Fibroblast of lung (primary cell): ENCODE data around the gene CCNB1. TPM values are rescaled to one million over a fixed set of nuclear protein-coding genes. Genes with fewer than 3 reads are reported as not detected.

ENCODE experiments used
- DNase-seq, 2 donors: peaks; one replicate each; pipeline versions ENCODE4 v3.0.0 to v3.0.0-alpha.2; 2010; ENCODE audit warnings: low read depth in 2 of 2
- H2AFZ ChIP-seq: 2 replicates; pipeline ENCODE4 v1.5.1; 2012; ENCODE audit warnings: low read length, control low read depth, inconsistent platforms
- H3K27ac ChIP-seq: 2 replicates; pipeline ENCODE4 v1.5.1; 2011; ENCODE audit warnings: low read length, control low read depth; ENCODE audit not compliant: insufficient read depth
- H3K27me3 ChIP-seq: 2 replicates; pipeline ENCODE4 v1.5.1; 2011; ENCODE audit warnings: mild to moderate bottlenecking, low read length; ENCODE audit not compliant: control insufficient read depth, insufficient read depth
- H3K36me3 ChIP-seq: 2 replicates; pipeline ENCODE4 v1.5.1; 2011; ENCODE audit warnings: low read length; ENCODE audit not compliant: control insufficient read depth, insufficient read depth
- H3K4me1 ChIP-seq: 2 replicates; pipeline ENCODE4 v1.5.1; 2011; ENCODE audit warnings: low read length; ENCODE audit not compliant: control insufficient read depth, insufficient read depth; ENCODE audit errors: extremely low read depth
- H3K4me2 ChIP-seq: 2 replicates; pipeline ENCODE4 v1.5.1; 2011; ENCODE audit warnings: low read length, control low read depth; ENCODE audit not compliant: insufficient read depth; ENCODE audit errors: extremely low read depth
- H3K4me3 ChIP-seq, 4 experiments: fragments of 200-600 bp in 1 of 4; sonication (generic) in 1 of 4; replicated peaks in 1 of 4; 2 replicates each; pipeline ENCODE4 v1.5.1; 2011 to 2016; ENCODE audit warnings: low read length in 4 of 4, low read depth in 3 of 4, mild to moderate bottlenecking in 3 of 4, control low read depth in 2 of 4, inconsistent platforms in 1 of 4, mixed read lengths in 1 of 4; ENCODE audit not compliant: insufficient read depth in 1 of 4; ENCODE audit errors: control extremely low read depth in 1 of 4
- H3K79me2 ChIP-seq: 2 replicates; pipeline ENCODE4 v1.5.1; 2012; ENCODE audit warnings: mild to moderate bottlenecking, low read length, inconsistent platforms; ENCODE audit not compliant: control insufficient read depth, insufficient read depth
- H3K9ac ChIP-seq: 2 replicates; pipeline ENCODE4 v1.5.1; 2011; ENCODE audit warnings: mild to moderate bottlenecking, low read length, control low read depth; ENCODE audit not compliant: insufficient read depth
- H3K9me3 ChIP-seq: 2 replicates; pipeline ENCODE4 v1.5.1; 2012; ENCODE audit warnings: low read depth, low read length; ENCODE audit not compliant: control insufficient read depth, insufficient read depth
- H4K20me1 ChIP-seq: 2 replicates; pipeline ENCODE4 v1.5.1; 2011; ENCODE audit warnings: low read length; ENCODE audit not compliant: control insufficient read depth, insufficient read depth; ENCODE audit errors: extremely low read depth
- EZH2 ChIP-seq: IDR thresholded peaks from 2 replicates; pipeline ENCODE4 v1.5.1; 2012; ENCODE audit warnings: low read length, control low read depth, mild to moderate bottlenecking; ENCODE audit errors: missing control alignments
- polyA plus RNA-seq, 2 donors: library from polyadenylated mRNA; depleted of rRNA in 1 of 2; stranded (reverse) in 1 of 2; unstranded in 1 of 2; fragments of >200 nt; gene quantifications; 2 replicates each; pipeline ENCODE4 v1.2.1, GENCODE V29; 2011 to 2012; ENCODE audit warnings: missing spikeins in 1 of 2
- total RNA-seq: library from RNA; depleted of rRNA; stranded (reverse); fragments of >200 nt; gene quantifications from 2 replicates; pipeline ENCODE4 v1.2.1, GENCODE V29; 2014
- TF ChIP-seq, protein P1 (sequence below), 2 donors: IDR thresholded peaks in 1 of 2; conservative IDR thresholded peaks in 1 of 2; 1 replicate in 1 of 2; 2 replicates in 1 of 2; pipeline ENCODE4 v1.5.1; 2011 to 2012; ENCODE audit warnings: low read length in 2 of 2, control low read depth in 1 of 2, inconsistent platforms in 1 of 2, low read depth in 1 of 2, mild to moderate bottlenecking in 1 of 2

Gene CCNB1
- total and polyA plus RNA-seq, 2 donors (not counting 1 experiment from before 2014, with no cell fraction given) = 46.8 to 74.3 TPM

DNA sequence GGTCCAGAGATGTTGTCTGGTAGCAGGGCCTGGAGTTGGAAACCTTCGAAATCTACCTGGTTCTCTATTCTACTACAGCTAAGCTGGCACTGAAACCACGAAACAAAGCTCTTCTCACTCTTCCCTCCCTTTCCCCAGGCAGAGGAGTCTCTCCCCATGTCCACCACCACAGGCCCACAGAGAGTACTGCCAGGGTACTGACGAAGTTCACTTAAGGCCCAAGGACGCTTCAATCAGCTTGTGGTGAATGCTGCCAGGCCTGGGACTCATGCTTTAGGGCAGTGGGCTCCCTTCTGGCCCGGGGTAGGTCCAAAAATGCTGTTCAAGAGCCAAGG, 17.3 kb upstream of the CCNB1 start:
- no peak for DNase-seq
- Histone ChIP-seq H3K4me3 (no peak overlapping the region), H3K9me3 (no peaks in the 10 kb centered on the region), H3K4me1 (no peaks in the 10 kb centered on the region), H3K4me2 (no peak overlapping the region), H3K27ac (no peak overlapping the region), H3K36me3 (no peaks in the 10 kb centered on the region), H4K20me1 (no peaks in the 10 kb centered on the region), H3K9ac (no peak overlapping the region), H3K79me2 (no peaks in the 10 kb centered on the region), H2AFZ (no peak overlapping the region), H3K27me3 (no peaks in the 10 kb centered on the region)
- TF ChIP-seq, protein P1, sequence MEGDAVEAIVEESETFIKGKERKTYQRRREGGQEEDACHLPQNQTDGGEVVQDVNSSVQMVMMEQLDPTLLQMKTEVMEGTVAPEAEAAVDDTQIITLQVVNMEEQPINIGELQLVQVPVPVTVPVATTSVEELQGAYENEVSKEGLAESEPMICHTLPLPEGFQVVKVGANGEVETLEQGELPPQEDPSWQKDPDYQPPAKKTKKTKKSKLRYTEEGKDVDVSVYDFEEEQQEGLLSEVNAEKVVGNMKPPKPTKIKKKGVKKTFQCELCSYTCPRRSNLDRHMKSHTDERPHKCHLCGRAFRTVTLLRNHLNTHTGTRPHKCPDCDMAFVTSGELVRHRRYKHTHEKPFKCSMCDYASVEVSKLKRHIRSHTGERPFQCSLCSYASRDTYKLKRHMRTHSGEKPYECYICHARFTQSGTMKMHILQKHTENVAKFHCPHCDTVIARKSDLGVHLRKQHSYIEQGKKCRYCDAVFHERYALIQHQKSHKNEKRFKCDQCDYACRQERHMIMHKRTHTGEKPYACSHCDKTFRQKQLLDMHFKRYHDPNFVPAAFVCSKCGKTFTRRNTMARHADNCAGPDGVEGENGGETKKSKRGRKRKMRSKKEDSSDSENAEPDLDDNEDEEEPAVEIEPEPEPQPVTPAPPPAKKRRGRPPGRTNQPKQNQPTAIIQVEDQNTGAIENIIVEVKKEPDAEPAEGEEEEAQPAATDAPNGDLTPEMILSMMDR (conservative IDR thresholded peaks at IDR 0.05 in 1 of 2, IDR thresholded peaks at IDR 0.05 in 1 of 2; ENCODE audit: low read depth in 1 of 2, low read length in 2 of 2) = no peak
- no peak for TF ChIP-seq EZH2

DNA sequence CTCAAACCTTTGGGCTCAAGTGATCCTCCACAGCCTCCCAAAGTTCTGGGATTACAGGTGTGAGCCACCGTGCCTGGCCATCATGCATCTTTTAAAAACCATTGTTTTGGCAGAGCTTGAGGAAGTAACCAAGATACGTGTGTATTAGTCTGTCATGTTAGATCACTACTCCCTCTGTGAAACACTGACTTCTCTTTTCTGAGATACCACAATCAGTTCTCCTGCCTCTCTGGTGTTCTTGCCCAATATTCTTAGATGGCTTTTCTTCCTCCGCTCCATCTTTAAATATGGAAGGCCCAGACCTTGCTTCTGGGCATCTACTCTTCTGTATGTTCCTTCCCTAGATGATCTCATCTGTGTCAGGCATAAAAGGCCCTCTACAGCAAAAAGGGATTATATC, 14.2 kb upstream of the CCNB1 start:
- H3K4me2 ChIP-seq = no peak overlapping the region
- H3K79me2 ChIP-seq = no peaks in the 10 kb centered on the region
- no peak overlapping the region for H3K27ac ChIP-seq
- H3K27me3 ChIP-seq = no peaks in the 10 kb centered on the region
- H2AFZ ChIP-seq = no peak overlapping the region
- no peak for DNase-seq
- TF ChIP-seq, protein P1 (conservative IDR thresholded peaks at IDR 0.05 in 1 of 2, IDR thresholded peaks at IDR 0.05 in 1 of 2; ENCODE audit: low read depth in 1 of 2, low read length in 2 of 2) = no peak
- no peak for TF ChIP-seq EZH2
- no peak overlapping the region for H3K9ac ChIP-seq
- H3K4me3 ChIP-seq = no peak overlapping the region
- no peaks in the 10 kb centered on the region for H3K4me1 ChIP-seq
- no peaks in the 10 kb centered on the region for H4K20me1 ChIP-seq
- no peaks in the 10 kb centered on the region for H3K9me3 ChIP-seq
- H3K36me3 ChIP-seq = no peaks in the 10 kb centered on the region

DNA sequence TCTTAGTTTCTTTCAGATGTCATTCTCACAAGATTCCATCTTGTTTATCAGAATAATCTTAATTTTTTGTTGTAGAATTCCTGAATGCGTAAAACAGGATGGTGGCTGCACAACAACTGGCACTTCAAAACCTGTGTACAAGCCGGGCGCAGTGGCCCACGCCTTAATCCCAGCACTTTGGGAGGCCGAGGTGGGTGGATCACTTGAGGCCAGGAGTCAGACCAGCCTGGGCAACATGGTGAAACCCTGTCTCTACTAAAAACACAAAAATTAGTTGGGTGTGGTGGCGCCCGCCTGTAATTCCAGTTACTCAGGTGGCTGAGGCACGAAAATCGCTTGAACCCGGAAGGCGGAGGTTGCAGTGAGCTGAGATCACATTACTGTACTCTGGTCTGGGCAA, 10.5 kb upstream of the CCNB1 start:
- no peak overlapping the region for H2AFZ ChIP-seq
- no peaks in the 10 kb centered on the region for H3K79me2 ChIP-seq
- H3K27ac ChIP-seq = no peak overlapping the region
- H3K9ac ChIP-seq = no peak overlapping the region
- H3K4me3 ChIP-seq = no peak overlapping the region
- no peaks in the 10 kb centered on the region for H4K20me1 ChIP-seq
- H3K4me1 ChIP-seq = no peaks in the 10 kb centered on the region
- H3K27me3 ChIP-seq = no peaks in the 10 kb centered on the region
- no peak for DNase-seq
- TF ChIP-seq, protein P1 (conservative IDR thresholded peaks at IDR 0.05 in 1 of 2, IDR thresholded peaks at IDR 0.05 in 1 of 2; ENCODE audit: low read depth in 1 of 2, low read length in 2 of 2) = no peak
- TF ChIP-seq EZH2 = no peak
- no peaks in the 10 kb centered on the region for H3K36me3 ChIP-seq
- no peak overlapping the region for H3K4me2 ChIP-seq
- no peaks in the 10 kb centered on the region for H3K9me3 ChIP-seq
